IMR-90 (cell line): ENCODE data around the gene ITGA6. TPM values are rescaled to one million over a fixed set of nuclear protein-coding genes. Genes with fewer than 3 reads are reported as not detected.

Experiments used
- ATAC-seq: fragments of 200-7000 bp; cut with Tn5 transposase; 2 replicates; pipeline ENCODE4 v1.9.1; 2020; ENCODE audit warnings: low read depth, mild to moderate bottlenecking, moderate library complexity
- BruUV-seq: library from RNA; stranded (reverse); fragments of 400-500 nt; replicated peaks from 2 replicates; lab custom pipeline; 2021; lab: Mats Ljungman, UMichigan
- CTCF ChIA-PET: fragments of 300-600 bp; formaldehyde crosslinking; extraction: SDS; loops from one replicate; lab custom pipeline; 2021; ENCODE audit warnings: antibody characterized with exemption; lab: Yijun Ruan, JAX
- POLR2A ChIA-PET: fragments of 300-600 bp; sonication (Branson Sonifier 250); formaldehyde crosslinking; loops from one replicate; lab custom pipeline; 2022; ENCODE audit warnings: antibody characterized with exemption; ENCODE audit not compliant: unreplicated experiment; lab: Charles Lee
- DNase-seq: peaks from one replicate; pipeline ENCODE4 v3.0.0; 2013
- H2AFZ ChIP-seq: replicated peaks from 2 replicates; pipeline ENCODE3; 2013; ENCODE audit warnings: low read length, mild to moderate bottlenecking; ENCODE audit not compliant: poor library complexity
- H2AK5ac ChIP-seq: 2 replicates; pipeline ENCODE4 v1.6.1; 2013; ENCODE audit warnings: low read depth, low read length, inconsistent platforms
- H2AK9ac ChIP-seq: replicated peaks from 2 replicates; pipeline ENCODE3; 2013; ENCODE audit warnings: mild to moderate bottlenecking, low read depth, low read length, moderate library complexity; ENCODE audit not compliant: poor library complexity
- H2BK120ac ChIP-seq: 2 replicates; pipeline ENCODE4 v1.6.1; 2013; ENCODE audit warnings: low read depth, low read length, inconsistent platforms
- H2BK15ac ChIP-seq: 3 replicates; pipeline ENCODE4 v1.6.1; 2013; ENCODE audit warnings: low read depth, low read length, inconsistent platforms
- H2BK20ac ChIP-seq: 2 replicates; pipeline ENCODE4 v1.6.1; 2013; ENCODE audit warnings: low read depth, mild to moderate bottlenecking, inconsistent platforms, low read length, moderate library complexity
- H2BK5ac ChIP-seq: 2 replicates; pipeline ENCODE4 v1.6.1; 2013; ENCODE audit warnings: mild to moderate bottlenecking, low read depth, low read length, inconsistent platforms; ENCODE audit not compliant: poor library complexity, severe bottlenecking
- H3K14ac ChIP-seq: replicated peaks from 2 replicates; pipeline ENCODE4 v1.6.1; 2013; ENCODE audit warnings: low read depth, low read length, inconsistent platforms
- H3K18ac ChIP-seq: 2 replicates; pipeline ENCODE4 v1.6.1; 2013; ENCODE audit warnings: low read depth, low read length, control low read depth
- H3K23ac ChIP-seq: 2 replicates; pipeline ENCODE4 v1.6.1; 2013; ENCODE audit warnings: low read depth, low read length, inconsistent platforms
- H3K27ac ChIP-seq: 2 replicates; pipeline ENCODE4 v1.5.1; 2013; ENCODE audit warnings: mild to moderate bottlenecking, control low read depth, low read length; ENCODE audit not compliant: insufficient read depth
- H3K27me3 ChIP-seq: 2 replicates; pipeline ENCODE4 v1.6.1; 2013; ENCODE audit warnings: low read length; ENCODE audit not compliant: control insufficient read depth, insufficient read depth
- H3K36me3 ChIP-seq: 2 replicates; pipeline ENCODE4 v1.6.1; 2013; ENCODE audit warnings: low read length, mixed read lengths; ENCODE audit not compliant: control insufficient read depth, insufficient read depth
- H3K4ac ChIP-seq: 2 replicates; pipeline ENCODE4 v1.6.1; 2013; ENCODE audit warnings: low read depth, low read length, inconsistent platforms
- H3K4me1 ChIP-seq: 2 replicates; pipeline ENCODE4 v1.6.1; 2013; ENCODE audit warnings: low read length, mixed read lengths; ENCODE audit not compliant: control insufficient read depth, insufficient read depth
- H3K4me2 ChIP-seq: 2 replicates; pipeline ENCODE4 v1.6.1; 2013; ENCODE audit warnings: low read depth, mild to moderate bottlenecking, control low read depth, low read length, moderate library complexity
- H3K4me3 ChIP-seq: 2 replicates; pipeline ENCODE4 v1.5.1; 2013; ENCODE audit warnings: low read depth, mild to moderate bottlenecking, control low read depth, low read length, moderate library complexity; ENCODE audit not compliant: insufficient read depth
- H3K56ac ChIP-seq: 2 replicates; pipeline ENCODE4 v1.6.1; 2013; ENCODE audit warnings: low read length, inconsistent platforms; ENCODE audit not compliant: insufficient read depth; ENCODE audit errors: extremely low read depth
- H3K79me1 ChIP-seq, 2 experiments: 2 replicates each; pipeline ENCODE4 v1.6.1; 2013; ENCODE audit warnings: low read length in 2 of 2, inconsistent platforms in 1 of 2, low read depth in 1 of 2
- H3K9ac ChIP-seq: 2 replicates; pipeline ENCODE4 v1.6.1; 2013; ENCODE audit warnings: low read depth, low read length, control low read depth
- H3K9me1 ChIP-seq: 2 replicates; pipeline ENCODE4 v1.6.1; 2013; ENCODE audit warnings: low read length, inconsistent platforms; ENCODE audit not compliant: insufficient read depth
- H3K9me3 ChIP-seq: 2 replicates; pipeline ENCODE4 v1.6.1; 2013; ENCODE audit warnings: low read length; ENCODE audit not compliant: control insufficient read depth, insufficient read depth
- H4K20me1 ChIP-seq: 2 replicates; pipeline ENCODE4 v1.6.1; 2013; ENCODE audit warnings: low read length, inconsistent platforms; ENCODE audit not compliant: insufficient read depth
- H4K5ac ChIP-seq: 2 replicates; pipeline ENCODE4 v1.6.1; 2013; ENCODE audit warnings: mild to moderate bottlenecking, low read depth, low read length, control low read depth
- H4K8ac ChIP-seq, 2 experiments: 2 replicates each; pipeline ENCODE4 v1.6.1; 2013; ENCODE audit warnings: low read depth in 2 of 2, low read length in 2 of 2, control low read depth in 1 of 2, inconsistent platforms in 1 of 2
- H4K91ac ChIP-seq: 2 replicates; pipeline ENCODE4 v1.6.1; 2013; ENCODE audit warnings: low read depth, low read length, inconsistent platforms; ENCODE audit not compliant: insufficient read depth
- BHLHE40 ChIP-seq: fragments of 150-350 bp; IDR thresholded peaks from 2 replicates; pipeline ENCODE4 v1.6.1; 2016; ENCODE audit warnings: mild to moderate bottlenecking, low read depth, low read length
- CEBPB ChIP-seq: IDR thresholded peaks from 2 replicates; pipeline ENCODE4 v1.6.1; 2012; ENCODE audit warnings: low read depth, low read length, improper control_type of control experiment
- CHD1 ChIP-seq: IDR thresholded peaks from 2 replicates; pipeline ENCODE4 v1.6.1; 2012; ENCODE audit warnings: low read depth, low read length, improper control_type of control experiment
- CTCF ChIP-seq: conservative IDR thresholded peaks from 2 replicates; pipeline ENCODE4 v1.5.1; 2012; ENCODE audit warnings: mild to moderate bottlenecking, low read depth, low read length, improper control_type of control experiment
- ELK1 ChIP-seq: fragments of 150-350 bp; IDR thresholded peaks from 2 replicates; pipeline ENCODE4 v1.6.1; 2016; ENCODE audit warnings: low read depth, mild to moderate bottlenecking, low read length, moderate library complexity, borderline replicate concordance
- FOS ChIP-seq: fragments of 150-350 bp; IDR thresholded peaks from 2 replicates; pipeline ENCODE4 v1.6.1; 2016; ENCODE audit warnings: low read depth, low read length
- MAFK ChIP-seq: IDR thresholded peaks from 2 replicates; pipeline ENCODE4 v1.6.1; 2012; ENCODE audit warnings: low read depth, low read length, improper control_type of control experiment
- MAZ ChIP-seq: IDR thresholded peaks from 2 replicates; pipeline ENCODE4 v1.6.1; 2012; ENCODE audit warnings: low read depth, mild to moderate bottlenecking, low read length, improper control_type of control experiment, moderate library complexity, borderline replicate concordance
- POLR2A ChIP-seq: IDR thresholded peaks from 2 replicates; pipeline ENCODE4 v1.6.1; 2012; ENCODE audit warnings: mild to moderate bottlenecking, low read depth, low read length
- RAD21 ChIP-seq: IDR thresholded peaks from 2 replicates; pipeline ENCODE4 v1.6.1; 2012; ENCODE audit warnings: low read length, improper control_type of control experiment
- RCOR1 ChIP-seq: IDR thresholded peaks from 2 replicates; pipeline ENCODE4 v1.6.1; 2012; ENCODE audit warnings: mild to moderate bottlenecking, low read length, improper control_type of control experiment; ENCODE audit not compliant: insufficient replicate concordance
- SMC3 ChIP-seq: fragments of 150-350 bp; IDR thresholded peaks from 2 replicates; pipeline ENCODE4 v1.6.1; 2016; ENCODE audit warnings: low read depth, mild to moderate bottlenecking, antibody characterized with exemption, low read length, moderate library complexity
- USF2 ChIP-seq: fragments of 150-350 bp; IDR thresholded peaks from 2 replicates; pipeline ENCODE4 v1.6.1; 2017; ENCODE audit warnings: mild to moderate bottlenecking, antibody characterized with exemption, low read length, low read depth
- WGBS, 2 experiments: methylation state at CpG; one replicate each; pipeline versions ENCODE4 v1.1.5 to v1.1.7; 2013; ENCODE audit warnings: missing lambda C conversion rate in 2 of 2; ENCODE audit not compliant: insufficient read length in 1 of 2; ENCODE audit errors: extremely low coverage in 2 of 2; 5-methylcytosine and 5-hydroxymethylcytosine counted together
- dilution Hi-C: fragments of 300-500 bp; cut with HindIII; formaldehyde crosslinking; loops from one replicate; pipeline ENCODE4 v1.14.3; 2018; ENCODE audit warnings: low sequenced_read_pairs; ENCODE audit not compliant: unreplicated experiment
- in situ Hi-C: fragments of 300-500 bp; cut with MboI; formaldehyde crosslinking; loops from 3 replicates; pipeline ENCODE4 v1.14.3; 2019; ENCODE audit warnings: low sequenced_read_pairs, inconsistent platforms, mixed read lengths
- intact Hi-C: fragments of 100-400 bp; cut with micrococcal nuclease; formaldehyde crosslinking; loops from 2 replicates; pipeline ENCODE4 v1.10.0; 2022
- polyA plus RNA-seq, 3 experiments: library from polyadenylated mRNA; depleted of rRNA; stranded (reverse); fragments of >200 nt; gene quantifications; 2 replicates each; pipeline ENCODE4 v1.2.3, GENCODE V29; 2012; ENCODE audit warnings: low replicate concordance in 1 of 3
- total RNA-seq: library from RNA; depleted of rRNA; stranded (reverse); fragments of >200 nt; gene quantifications from 2 replicates; pipeline ENCODE4 v1.2.3, GENCODE V29; 2012

Gene ITGA6
- total and polyA plus RNA-seq, 2 of the 4 experiments (the other 2 are of a cell fraction): 12.5 to 43.9 TPM

GRCh38 chr2:172470958-172471922 lies 43.9 kb downstream of the ITGA6 start:
- dilution Hi-C loops (no loop called here), in situ Hi-C loops (loop anchor here (25.0 kb wide), 2 partner anchors 659 to 759 kb away; no protein-coding TSS in a partner anchor), intact Hi-C loops (no loop called here)
- no peak overlapping the region for H2AFZ ChIP-seq
- no peak overlapping the region for H3K14ac ChIP-seq
- H2AK9ac ChIP-seq: no peak overlapping the region
- H4K5ac ChIP-seq: no peak overlapping the region
- DNase-seq (no peak), ATAC-seq (no peak)
- no peak overlapping the region for H3K23ac ChIP-seq
- POLR2A ChIA-PET: no interaction called here
- H3K18ac ChIP-seq: no peak overlapping the region
- no peak overlapping the region for H3K9ac ChIP-seq
- no peak overlapping the region for H3K4me3 ChIP-seq
- peaks cover 2% of the 10 kb centered on the region; the same call in 1 of the 2 replicates for H3K36me3 ChIP-seq
- H3K27ac ChIP-seq: no peak overlapping the region
- no peak overlapping the region for H3K4me2 ChIP-seq
- no CpG with 5 or more reads among the region's 11 CpGs for WGBS, 2 experiments
- H4K91ac ChIP-seq: no peak overlapping the region
- H3K27me3 ChIP-seq: no peaks in the 10 kb centered on the region
- no peak overlapping the region for H2BK15ac ChIP-seq
- CTCF ChIA-PET: no interaction called here
- H4K20me1 ChIP-seq: no peaks in the 10 kb centered on the region
- no peak overlapping the region for H2AK5ac ChIP-seq
- no peak overlapping the region for H3K4ac ChIP-seq
- H2BK20ac ChIP-seq: no peak overlapping the region
- no peaks in the 10 kb centered on the region for H3K9me3 ChIP-seq
- H4K8ac ChIP-seq: no peak overlapping the region
- H2BK120ac ChIP-seq: no peak overlapping the region
- no TSS peak for BruUV-seq
- TF ChIP-seq RAD21 (no peak), POLR2A (no peak), CTCF (no peak), CEBPB (no peak), MAZ (no peak), USF2 (no peak), MAFK (no peak), BHLHE40 (no peak), RCOR1 (no peak), FOS (no peak), SMC3 (no peak), CHD1 (no peak), ELK1 (no peak)
- H3K9me1 ChIP-seq: no peaks in the 10 kb centered on the region
- H3K4me1 ChIP-seq: no peaks in the 10 kb centered on the region
- H3K56ac ChIP-seq: no peak overlapping the region
- no peaks in the 10 kb centered on the region for H3K79me1 ChIP-seq
- no peak overlapping the region for H2BK5ac ChIP-seq
